Parathyroid adenoma (tissue), 2 donors: ENCODE results near the gene ACBD3.

ENCODE experiments used
- H2AFZ ChIP-seq: fragments of 300-600 bp; sonication (generic); one replicate; pipeline ENCODE4 v1.7.0; 2017; ENCODE audit warnings: antibody characterized with exemption, mild to moderate bottlenecking
- H3K27ac ChIP-seq: fragments of 300-600 bp; sonication (generic); one replicate; pipeline ENCODE4 v1.7.0; 2017
- H3K27me3 ChIP-seq: fragments of 300-600 bp; sonication (generic); one replicate; pipeline ENCODE4 v1.7.0; 2017; ENCODE audit warnings: low read length; ENCODE audit not compliant: control insufficient read depth, insufficient read depth
- H3K36me3 ChIP-seq: fragments of 300-600 bp; sonication (generic); one replicate; pipeline ENCODE4 v1.7.0; 2017; ENCODE audit warnings: low read length; ENCODE audit not compliant: control insufficient read depth, insufficient read depth
- H3K4me1 ChIP-seq: fragments of 300-600 bp; sonication (generic); one replicate; pipeline ENCODE4 v1.7.0; 2017; ENCODE audit warnings: control low read depth
- H3K4me2 ChIP-seq: fragments of 300-600 bp; sonication (generic); one replicate; pipeline ENCODE4 v1.7.0; 2017; ENCODE audit warnings: low read length
- H3K4me3 ChIP-seq: fragments of 300-600 bp; sonication (generic); one replicate; pipeline ENCODE4 v1.7.0; 2017; ENCODE audit warnings: low read depth, low read length
- H3K79me2 ChIP-seq: fragments of 300-600 bp; sonication (generic); one replicate; pipeline ENCODE4 v1.7.0; 2017; ENCODE audit warnings: control low read depth
- H3K9ac ChIP-seq: fragments of 300-600 bp; sonication (generic); one replicate; pipeline ENCODE4 v1.7.0; 2017; ENCODE audit warnings: mild to moderate bottlenecking
- H3K9me3 ChIP-seq: fragments of 300-600 bp; sonication (generic); one replicate; pipeline ENCODE4 v1.7.0; 2017; ENCODE audit warnings: low read length; ENCODE audit not compliant: control insufficient read depth
- TF ChIP-seq, protein P1 (sequence below): fragments of 300-600 bp; sonication (generic); IDR thresholded peaks from one replicate; pipeline ENCODE4 v1.7.0; 2017; ENCODE audit warnings: antibody characterized with exemption, mild to moderate bottlenecking
- donor health status: primary hyperparathyroidism.

The ACBD3 gene

DNA sequence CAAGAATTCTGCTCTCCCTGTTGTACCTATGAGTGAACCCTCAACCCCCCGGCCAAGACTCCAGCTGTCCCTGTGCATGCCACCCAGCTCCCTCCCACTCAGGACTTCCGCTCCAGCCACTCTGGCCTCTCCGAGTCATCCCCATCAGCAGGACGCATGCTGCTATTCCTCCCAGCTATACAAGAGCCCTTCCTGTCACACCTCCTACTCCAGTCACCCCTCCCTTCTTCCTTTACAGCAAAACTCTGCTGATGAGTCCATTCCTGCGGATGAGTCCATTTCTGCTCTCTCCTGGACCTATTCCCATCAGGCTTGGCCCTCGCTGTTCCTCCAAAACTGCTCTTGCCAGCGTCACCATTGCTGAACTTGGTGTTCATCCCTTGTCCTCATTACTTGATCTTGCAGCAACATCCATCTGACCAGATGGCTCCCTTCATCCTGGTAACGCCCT is 81.8 kb downstream of the ACBD3 start:
- Histone ChIP-seq H3K79me2 (no peaks in the 10 kb centered on the region), H3K9me3 (no peaks in the 10 kb centered on the region), H3K27me3 (no peaks in the 10 kb centered on the region), H3K27ac (no peak overlapping the region), H3K4me3 (no peak overlapping the region), H3K9ac (no peak overlapping the region), H3K4me1 (no peaks in the 10 kb centered on the region), H3K36me3 (no peaks in the 10 kb centered on the region), H2AFZ (no peak overlapping the region), H3K4me2 (no peak overlapping the region)
- TF ChIP-seq, protein P1, sequence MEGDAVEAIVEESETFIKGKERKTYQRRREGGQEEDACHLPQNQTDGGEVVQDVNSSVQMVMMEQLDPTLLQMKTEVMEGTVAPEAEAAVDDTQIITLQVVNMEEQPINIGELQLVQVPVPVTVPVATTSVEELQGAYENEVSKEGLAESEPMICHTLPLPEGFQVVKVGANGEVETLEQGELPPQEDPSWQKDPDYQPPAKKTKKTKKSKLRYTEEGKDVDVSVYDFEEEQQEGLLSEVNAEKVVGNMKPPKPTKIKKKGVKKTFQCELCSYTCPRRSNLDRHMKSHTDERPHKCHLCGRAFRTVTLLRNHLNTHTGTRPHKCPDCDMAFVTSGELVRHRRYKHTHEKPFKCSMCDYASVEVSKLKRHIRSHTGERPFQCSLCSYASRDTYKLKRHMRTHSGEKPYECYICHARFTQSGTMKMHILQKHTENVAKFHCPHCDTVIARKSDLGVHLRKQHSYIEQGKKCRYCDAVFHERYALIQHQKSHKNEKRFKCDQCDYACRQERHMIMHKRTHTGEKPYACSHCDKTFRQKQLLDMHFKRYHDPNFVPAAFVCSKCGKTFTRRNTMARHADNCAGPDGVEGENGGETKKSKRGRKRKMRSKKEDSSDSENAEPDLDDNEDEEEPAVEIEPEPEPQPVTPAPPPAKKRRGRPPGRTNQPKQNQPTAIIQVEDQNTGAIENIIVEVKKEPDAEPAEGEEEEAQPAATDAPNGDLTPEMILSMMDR = no peak

GRCh38 chr1:226100436-226101391 is 85.8 kb downstream of the ACBD3 start:
- no peaks in the 10 kb centered on the region for H3K4me1 ChIP-seq
- H3K79me2 ChIP-seq = no peaks in the 10 kb centered on the region
- H3K9me3 ChIP-seq = no peaks in the 10 kb centered on the region
- H2AFZ ChIP-seq = peak overlapping the region; percentile 52
- no peaks in the 10 kb centered on the region for H3K27me3 ChIP-seq
- no peaks in the 10 kb centered on the region for H3K36me3 ChIP-seq
- no peak overlapping the region for H3K27ac ChIP-seq
- H3K9ac ChIP-seq = no peak overlapping the region
- TF ChIP-seq, protein P1 = no peak
- peak overlapping the region; percentile 56 for H3K4me3 ChIP-seq
- peak overlapping the region; percentile 78 for H3K4me2 ChIP-seq

- H3K27ac ChIP-seq = no peak overlapping the region
- H3K4me1 ChIP-seq = no peaks in the 10 kb centered on the region
- H2AFZ ChIP-seq = no peak overlapping the region
- H3K36me3 ChIP-seq = no peaks in the 10 kb centered on the region
- no peaks in the 10 kb centered on the region for H3K79me2 ChIP-seq
- H3K4me2 ChIP-seq = no peak overlapping the region
- H3K4me3 ChIP-seq = no peak overlapping the region
- H3K9me3 ChIP-seq = no peaks in the 10 kb centered on the region
- H3K9ac ChIP-seq = no peak overlapping the region
- H3K27me3 ChIP-seq = no peaks in the 10 kb centered on the region
- TF ChIP-seq, protein P1 = no peak
Observed at GRCh38 chr1:226098870-226099835, 87.4 kb downstream of the ACBD3 start.

GRCh38 chr1:226097866-226098625 is 88.5 kb downstream of the ACBD3 start:
- Histone ChIP-seq H3K79me2 (no peaks in the 10 kb centered on the region), H3K36me3 (no peaks in the 10 kb centered on the region)
- TF ChIP-seq, protein P1 = no peak

More at GRCh38 chr1:226097866-226098625, 88.5 kb downstream of the ACBD3 start:
- no peak overlapping the region for H3K4me2 ChIP-seq
- H3K4me1 ChIP-seq = no peaks in the 10 kb centered on the region
- no peak overlapping the region for H3K9ac ChIP-seq
- no peak overlapping the region for H3K27ac ChIP-seq
- no peak overlapping the region for H2AFZ ChIP-seq
- no peaks in the 10 kb centered on the region for H3K9me3 ChIP-seq
- no peak overlapping the region for H3K4me3 ChIP-seq
- H3K27me3 ChIP-seq = no peaks in the 10 kb centered on the region
